ENCODE results near the gene PIP4K2A. TPM values are rescaled to one million over a fixed set of nuclear protein-coding genes. Genes with fewer than 3 reads are reported as not detected.

PIP4K2A gene
- total and polyA plus RNA-seq, 2 experiments from 2014 or later: 39.9 to 40.1 TPM

DNA sequence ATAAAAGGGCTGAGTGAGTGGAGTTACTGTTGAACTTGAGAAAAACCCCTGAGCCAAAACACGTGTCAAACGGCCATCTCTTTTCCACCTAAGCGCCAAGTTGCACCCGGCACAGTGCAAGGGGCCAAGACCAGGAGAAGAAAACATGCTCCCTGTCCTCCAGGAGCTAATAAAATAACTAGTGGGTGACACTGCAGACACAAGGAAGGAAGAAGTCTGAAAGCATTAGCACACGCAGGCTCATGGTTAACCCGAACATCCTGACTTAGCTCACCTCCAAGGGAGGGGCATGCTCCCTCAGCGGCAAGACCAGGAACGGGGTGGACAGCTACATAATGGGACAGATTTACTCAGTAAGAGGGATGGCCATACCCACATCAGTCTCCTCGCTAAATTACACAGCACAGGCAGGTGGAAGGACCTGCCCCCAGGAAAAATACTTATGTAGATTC lies 65.0 kb downstream of the PIP4K2A start:
- Histone ChIP-seq H3F3A (replicated peaks; ENCODE audit: low read depth) (no peaks in the 10 kb centered on the region), H3K79me2 (replicated peaks; ENCODE audit: insufficient read depth) (peaks cover 99% of the 10 kb centered on the region), H4K20me1 (replicated peaks; ENCODE audit: insufficient read depth) (peaks cover 3% of the 10 kb centered on the region), H3K27me3 (ENCODE audit: insufficient read depth) (no peaks in the 10 kb centered on the region), H3K36me3 (ENCODE audit: insufficient read depth) (no peaks in the 10 kb centered on the region), H3K4me3 (no peak overlapping the region), H3K4me2 (no peak overlapping the region; the same call in 1 of the 2 replicates), H3K27ac (ENCODE audit: low read depth) (peak overlapping the region; percentile 22; the same call in 1 of the 2 replicates), H2AFZ (no peak overlapping the region), H3K9me2 (ENCODE audit: insufficient read depth) (no peaks in the 10 kb centered on the region), H3K4me1 (ENCODE audit: insufficient read depth) (peaks cover 39% of the 10 kb centered on the region)
- Mint-ChIP-seq H3K9me3 (no peaks in the 10 kb centered on the region), H3K27ac (0 out of 2 replicates have a peak overlapping the region, but pooled peaks have one; percentile 13), H3K36me3 (ENCODE audit: low read depth) (no peaks in the 10 kb centered on the region), H3K4me1 (peaks cover 53% of the 10 kb centered on the region), H3K27me3 (ENCODE audit: insufficient read depth, low read depth, poor library complexity) (peaks cover 4% of the 10 kb centered on the region), H3K4me3 (no peak overlapping the region)
- ATAC-seq (no peak), DNase-seq (ENCODE audit: low spot score) (no peak)
- TF ChIP-seq REST (IDR thresholded peaks at IDR 0.05; ENCODE audit: unreplicated experiment): no peak
- TF ChIP-seq ZNF114 (CRISPR knock-in tag; IDR thresholded peaks at IDR 0.05): no peak
- TF ChIP-seq ZNF462 (CRISPR knock-in tag; IDR thresholded peaks at IDR 0.05): no peak
- TF ChIP-seq POLR2AphosphoS5 (IDR thresholded peaks at IDR 0.05; ENCODE audit: low read depth): no peak
- TF ChIP-seq ZNF331 (CRISPR knock-in tag; IDR thresholded peaks at IDR 0.05; ENCODE audit: low read depth): no peak
- TF ChIP-seq EZH2 (IDR thresholded peaks at IDR 0.05; ENCODE audit: low read depth, unreplicated experiment): no peak
- TF ChIP-seq STAT1 (IDR thresholded peaks at IDR 0.05; ENCODE audit: unreplicated experiment): no peak
- no peak for TF ChIP-seq NANOG (IDR thresholded peaks at IDR 0.05; ENCODE audit: borderline replicate concordance)
- TF ChIP-seq CREB1 (CRISPR knock-in tag; IDR thresholded peaks at IDR 0.05; ENCODE audit: low read depth): no peak
- no peak for TF ChIP-seq JUNB (IDR thresholded peaks at IDR 0.05; ENCODE audit: unreplicated experiment)
- no peak for TF ChIP-seq EZH2phosphoT487 (IDR thresholded peaks at IDR 0.05; ENCODE audit: unreplicated experiment)
- TF ChIP-seq, protein P1, sequence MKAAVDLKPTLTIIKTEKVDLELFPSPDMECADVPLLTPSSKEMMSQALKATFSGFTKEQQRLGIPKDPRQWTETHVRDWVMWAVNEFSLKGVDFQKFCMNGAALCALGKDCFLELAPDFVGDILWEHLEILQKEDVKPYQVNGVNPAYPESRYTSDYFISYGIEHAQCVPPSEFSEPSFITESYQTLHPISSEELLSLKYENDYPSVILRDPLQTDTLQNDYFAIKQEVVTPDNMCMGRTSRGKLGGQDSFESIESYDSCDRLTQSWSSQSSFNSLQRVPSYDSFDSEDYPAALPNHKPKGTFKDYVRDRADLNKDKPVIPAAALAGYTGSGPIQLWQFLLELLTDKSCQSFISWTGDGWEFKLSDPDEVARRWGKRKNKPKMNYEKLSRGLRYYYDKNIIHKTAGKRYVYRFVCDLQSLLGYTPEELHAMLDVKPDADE (IDR thresholded peaks at IDR 0.05): no peak
- TF ChIP-seq CTCF (conservative IDR thresholded peaks at IDR 0.05; ENCODE audit: low read depth in 2 of 2): no peak
